Lung (tissue), 12 donors: ENCODE results near the gene SLC30A7. TPM values are rescaled to one million over a fixed set of nuclear protein-coding genes. Genes with fewer than 3 reads are reported as not detected.
"Not testable (repeated sequence)": the region's sequence is repeated elsewhere in the genome, so short reads cannot be mapped to it uniquely, and the experiment has no call there.

ENCODE experiments used
- ATAC-seq: fragments of 200-7000 bp; cut with Tn5 transposase; one replicate; pipeline ENCODE4 v1.9.1; 2020; ENCODE audit warnings: moderate number of reproducible peaks; ENCODE audit not compliant: insufficient read depth, low FRiP score
- DNase-seq, 3 donors: peaks; one replicate each; pipeline ENCODE4 v3.0.0-alpha.2; 2013 to 2017
- H3K27ac ChIP-seq, 2 donors: one replicate each; pipeline ENCODE4 v1.5.1; 2013; ENCODE audit warnings: mild to moderate bottlenecking in 2 of 2, moderate library complexity in 2 of 2, control low read depth in 1 of 2, inconsistent platforms in 1 of 2, low read depth in 1 of 2, low read length in 1 of 2
- H3K27me3 ChIP-seq, 3 donors: one replicate each; pipeline ENCODE4 v1.5.1; 2013; ENCODE audit warnings: low read length in 2 of 3; ENCODE audit not compliant: control insufficient read depth in 3 of 3, insufficient read depth in 3 of 3
- H3K36me3 ChIP-seq, 4 donors: one replicate each; pipeline ENCODE4 v1.5.1; 2013; ENCODE audit warnings: low read length in 4 of 4, mild to moderate bottlenecking in 1 of 4, moderate library complexity in 1 of 4; ENCODE audit not compliant: control insufficient read depth in 4 of 4, insufficient read depth in 4 of 4
- H3K4me1 ChIP-seq, 5 donors: one replicate each; pipeline ENCODE4 v1.5.1; 2013; ENCODE audit warnings: low read length in 5 of 5, mild to moderate bottlenecking in 2 of 5, moderate library complexity in 1 of 5; ENCODE audit not compliant: control insufficient read depth in 5 of 5, insufficient read depth in 5 of 5
- H3K4me3 ChIP-seq: one replicate; pipeline ENCODE4 v1.5.1; 2013; ENCODE audit warnings: mild to moderate bottlenecking, control low read depth, moderate library complexity
- H3K9ac ChIP-seq, 2 donors: one replicate each; pipeline ENCODE4 v1.5.1; 2013; ENCODE audit warnings: low read length in 2 of 2, control low read depth in 1 of 2; ENCODE audit not compliant: insufficient read depth in 1 of 2
- H3K9me3 ChIP-seq, 4 donors: one replicate each; pipeline ENCODE4 v1.5.1; 2013; ENCODE audit warnings: low read length in 3 of 4, mild to moderate bottlenecking in 1 of 4, moderate library complexity in 1 of 4; ENCODE audit not compliant: control insufficient read depth in 4 of 4, insufficient read depth in 3 of 4
- CTCF ChIP-seq: IDR thresholded peaks from 2 replicates; pipeline ENCODE4 v1.5.1; 2012; ENCODE audit warnings: mild to moderate bottlenecking; ENCODE audit errors: control extremely low read depth, extremely low read depth
- WGBS, 2 donors: extraction: QIAGEN DNeasy Blood & Tissue Kit; methylation state at CpG; one replicate each; pipeline ENCODE4 v1.1.7; 2013; 5-methylcytosine and 5-hydroxymethylcytosine counted together
- polyA plus RNA-seq, 2 donors: library from polyadenylated mRNA; stranded (reverse); fragments of 200-250 nt; gene quantifications; one replicate each; pipeline ENCODE4 v1.2.1, GENCODE V29; 2013
- total RNA-seq, 2 donors: library from RNA; depleted of rRNA in 1 of 2; stranded (reverse); fragments of >200 nt in 1 of 2; gene quantifications; one replicate each; pipeline ENCODE4 v1.2.1, GENCODE V29; 2014 to 2021
- donor health status: control.
- donor health status: control.
- donor health status: Bipolar disorder and iron deficiency.
- donor health status: healthy.
- donor health status: DM: yes; HTN: yes; CAD: no.

The SLC30A7 gene
- total and polyA plus RNA-seq, 4 donors = 7.6 to 33.9 (median 19.6) TPM

GRCh38 chr1:100852976-100853375 lies 42.9 kb upstream of the SLC30A7 start:
- no peak overlapping the region for H3K4me3 ChIP-seq
- no peak for TF ChIP-seq CTCF
- H3K4me1 ChIP-seq = peaks cover 0 to 1% (median 0%) of the 10 kb centered on the region in 5 donors
- no peak overlapping the region for H3K27ac ChIP-seq
- ATAC-seq (no peak), DNase-seq (no peak)
- peaks cover 0 to 3% (median 0%) of the 10 kb centered on the region in 4 donors for H3K9me3 ChIP-seq
- no peak overlapping the region for H3K9ac ChIP-seq
- no peaks in the 10 kb centered on the region for H3K27me3 ChIP-seq
- WGBS, 2 donors = 96 to 99% methylated on average over 3 of the region's 3 CpGs
- H3K36me3 ChIP-seq = no peaks in the 10 kb centered on the region

- H3K27me3 ChIP-seq, ATAC-seq, H3K9ac ChIP-seq, H3K9me3 ChIP-seq, H3K4me1 ChIP-seq, H3K4me3 ChIP-seq, H3K36me3 ChIP-seq, H3K27ac ChIP-seq, DNase-seq: not testable (repeated sequence)
These were observed 40.8 kb upstream of the SLC30A7 start for GRCh38 chr1:100855116-100855515.

DNA sequence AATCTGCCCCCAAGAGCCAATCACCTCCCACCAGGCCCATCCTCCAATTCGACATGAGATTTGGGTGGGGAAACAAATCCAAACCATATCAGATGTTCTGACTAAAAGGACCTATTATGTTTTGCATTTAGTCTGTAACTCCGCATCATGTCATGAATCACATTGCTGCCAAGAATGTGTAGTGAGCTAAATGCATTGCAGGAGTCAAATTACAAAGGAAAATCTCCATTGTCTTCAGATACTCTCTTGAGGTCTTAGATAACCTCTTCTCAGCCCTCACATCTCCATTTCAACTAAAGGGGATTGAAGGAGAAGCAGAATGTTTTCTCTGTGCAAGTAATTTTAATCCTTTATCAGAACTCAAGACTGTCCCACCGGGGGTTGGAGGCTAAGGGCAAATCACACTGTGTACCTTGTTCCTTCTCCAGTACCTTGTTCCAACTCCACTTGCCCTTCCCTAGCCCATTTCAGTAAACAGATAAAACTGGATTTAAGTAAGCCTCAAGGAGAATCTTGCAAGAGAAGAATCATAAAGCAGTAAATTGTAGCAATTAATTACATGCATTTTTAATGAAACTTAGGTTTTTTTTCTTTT lies 35.4 kb upstream of the SLC30A7 start:
- H3K4me3 ChIP-seq = no peak overlapping the region
- no peaks in the 10 kb centered on the region for H3K4me1 ChIP-seq
- no peak for ATAC-seq
- H3K9ac ChIP-seq = no peak overlapping the region
- H3K9me3 ChIP-seq = peaks cover 0 to 3% (median 0%) of the 10 kb centered on the region in 4 donors
- no peak for TF ChIP-seq CTCF
- 77 to 82% methylated on average over 3 of the region's 3 CpGs for WGBS, 2 donors
- peaks cover 0 to 3% (median 0%) of the 10 kb centered on the region in 3 donors for H3K27me3 ChIP-seq
- peak in 2 of 3 donors; percentile 33 to 57 for DNase-seq
- no peaks in the 10 kb centered on the region for H3K36me3 ChIP-seq
- no peak overlapping the region for H3K27ac ChIP-seq

- no peak for ATAC-seq
- no peak for TF ChIP-seq CTCF
These were observed 34.5 kb upstream of the SLC30A7 start for GRCh38 chr1:100861379-100861778.

More at GRCh38 chr1:100861379-100861778, 34.5 kb upstream of the SLC30A7 start:
- Histone ChIP-seq H3K36me3 (no peaks in the 10 kb centered on the region), H3K27ac (no peak overlapping the region), H3K9me3 (no peaks in the 10 kb centered on the region), H3K9ac (no peak overlapping the region), H3K27me3 (peaks cover 0 to 3% (median 0%) of the 10 kb centered on the region in 3 donors), H3K4me3 (no peak overlapping the region), H3K4me1 (peaks cover 0 to 7% (median 0%) of the 10 kb centered on the region in 5 donors)
- 64 to 72% methylated on average over 1 of the region's 1 CpG for WGBS, 2 donors
- DNase-seq = no peak
